OCI-LY1 (cell line): ENCODE results near the gene CCL27.

Source experiments
- EZH2 ChIP-seq: fragments of 200-600 bp; sonication (generic), shearing (Covaris generic); IDR thresholded peaks from 2 replicates; pipeline ENCODE4 v1.8.0; 2017; ENCODE audit warnings: borderline replicate concordance, mixed run types, mild to moderate bottlenecking, antibody characterized with exemption, low read length, moderate library complexity, mixed read lengths
- TF ChIP-seq, protein P1 (sequence below): fragments of 200-600 bp; sonication (generic), shearing (Covaris generic); IDR thresholded peaks from 2 replicates; pipeline ENCODE4 v1.5.1; 2017; ENCODE audit warnings: mild to moderate bottlenecking, antibody characterized with exemption, low read length, moderate library complexity, mixed read lengths

DNA sequence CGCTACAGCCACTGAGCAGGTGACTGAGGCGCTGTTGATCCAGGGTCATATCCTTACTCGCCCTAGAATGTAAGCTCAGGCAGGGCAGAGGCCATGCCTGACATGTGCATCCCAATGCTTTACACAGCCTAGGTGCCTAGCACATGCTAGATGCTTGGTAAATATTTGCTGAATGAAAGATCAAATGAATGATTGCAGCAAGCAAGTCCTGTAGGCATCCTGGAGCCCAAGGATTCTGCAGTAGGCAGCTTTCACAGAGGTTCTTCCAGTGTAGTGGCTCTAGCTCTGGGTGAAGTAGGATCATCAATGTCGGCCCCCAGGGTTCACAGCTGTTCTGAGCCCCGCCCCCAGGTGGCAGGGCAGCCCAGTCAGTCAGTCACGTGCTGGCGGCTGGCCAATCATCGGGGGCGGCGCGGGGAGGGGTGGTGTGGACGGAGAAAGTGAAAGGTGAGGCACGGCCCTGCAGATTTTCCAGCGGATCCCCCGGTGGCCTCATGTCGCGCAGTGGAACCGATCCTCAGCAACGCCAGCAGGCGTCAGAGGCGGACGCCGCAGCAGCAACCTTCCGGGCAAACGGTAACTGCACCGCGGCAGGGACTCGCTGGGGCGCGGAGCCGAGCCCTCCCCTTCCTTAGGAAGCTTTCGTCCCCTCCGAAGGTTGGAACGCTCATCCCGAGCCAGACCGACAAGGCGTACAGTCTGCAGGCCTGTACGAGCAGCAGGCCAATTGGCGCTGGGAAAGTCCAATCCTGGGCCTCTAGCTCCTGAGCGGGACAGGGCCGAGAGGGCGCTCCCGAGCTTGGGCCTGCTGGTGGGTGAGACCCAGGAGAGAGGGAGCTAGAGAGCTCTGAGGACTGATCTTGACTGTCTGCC is 16.0 kb downstream of the CCL27 start, which contains the start of gene GALT:
- TF ChIP-seq, protein P1, sequence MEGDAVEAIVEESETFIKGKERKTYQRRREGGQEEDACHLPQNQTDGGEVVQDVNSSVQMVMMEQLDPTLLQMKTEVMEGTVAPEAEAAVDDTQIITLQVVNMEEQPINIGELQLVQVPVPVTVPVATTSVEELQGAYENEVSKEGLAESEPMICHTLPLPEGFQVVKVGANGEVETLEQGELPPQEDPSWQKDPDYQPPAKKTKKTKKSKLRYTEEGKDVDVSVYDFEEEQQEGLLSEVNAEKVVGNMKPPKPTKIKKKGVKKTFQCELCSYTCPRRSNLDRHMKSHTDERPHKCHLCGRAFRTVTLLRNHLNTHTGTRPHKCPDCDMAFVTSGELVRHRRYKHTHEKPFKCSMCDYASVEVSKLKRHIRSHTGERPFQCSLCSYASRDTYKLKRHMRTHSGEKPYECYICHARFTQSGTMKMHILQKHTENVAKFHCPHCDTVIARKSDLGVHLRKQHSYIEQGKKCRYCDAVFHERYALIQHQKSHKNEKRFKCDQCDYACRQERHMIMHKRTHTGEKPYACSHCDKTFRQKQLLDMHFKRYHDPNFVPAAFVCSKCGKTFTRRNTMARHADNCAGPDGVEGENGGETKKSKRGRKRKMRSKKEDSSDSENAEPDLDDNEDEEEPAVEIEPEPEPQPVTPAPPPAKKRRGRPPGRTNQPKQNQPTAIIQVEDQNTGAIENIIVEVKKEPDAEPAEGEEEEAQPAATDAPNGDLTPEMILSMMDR, result peak; percentile 85
- TF ChIP-seq EZH2, result no peak
